GM21528 (cell line): Measurements from ENCODE around the gene TNFSF10.
"Not testable (repeated sequence)": the region's sequence is repeated elsewhere in the genome, so short reads cannot be mapped to it uniquely, and the experiment has no call there.

Source experiments
- ATAC-seq: cut with Tn5 transposase; IDR thresholded peaks from one replicate; pipeline ENCODE4 v1.9.1; 2021; ENCODE audit warnings: mild to moderate bottlenecking, moderate library complexity; ENCODE audit not compliant: unreplicated experiment, low FRiP score

The TNFSF10 gene

GRCh38 chr3:172522871-172523818, at the start of gene TNFSF10:
TSS of gene TNFSF10 (minus strand) at chr3:172523430. CDS start at chr3:172523384, 46 bp downstream.
- peak; percentile 97 for ATAC-seq

- ATAC-seq: no peak
These were observed 46.1 kb upstream of the TNFSF10 start for GRCh38 chr3:172569128-172570008.

DNA sequence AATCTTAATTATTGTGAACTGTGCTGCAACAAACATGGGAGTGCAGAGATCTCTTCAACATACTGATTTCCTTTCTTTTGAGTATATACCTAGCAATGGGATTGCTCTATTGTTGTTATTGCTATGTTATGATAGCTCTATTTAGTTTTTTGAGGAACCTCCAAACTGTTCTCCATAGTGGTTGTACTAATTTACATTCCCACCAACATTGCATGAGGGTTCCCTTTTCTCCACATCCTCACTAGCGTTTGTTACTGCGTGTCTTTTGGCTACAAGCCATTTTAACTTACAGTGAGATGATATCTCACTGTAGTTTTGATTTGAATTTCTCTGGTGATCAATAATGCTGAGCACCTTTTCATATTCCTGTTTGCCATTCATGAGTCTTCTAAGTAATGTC, 45.5 kb upstream of the TNFSF10 start:
- no peak for ATAC-seq

DNA sequence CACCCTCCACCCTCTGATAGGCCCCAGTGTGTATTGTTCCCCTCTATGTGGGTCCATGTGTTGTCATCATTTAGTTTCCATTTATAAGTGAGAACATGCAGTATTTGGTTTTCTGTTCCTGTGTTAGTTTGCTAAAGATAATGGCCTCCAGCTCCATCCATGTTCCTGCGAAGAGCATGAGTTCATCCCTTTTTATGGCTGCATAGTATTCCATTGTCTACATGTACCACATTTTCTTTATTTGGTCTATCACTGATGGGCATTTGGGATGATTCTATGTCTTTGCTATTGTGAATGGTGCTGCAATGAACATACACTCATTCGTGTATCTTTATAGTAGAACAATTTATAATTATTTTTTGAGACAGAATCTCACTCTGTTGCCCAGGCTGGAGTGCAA, 43.6 kb upstream of the TNFSF10 start:
- ATAC-seq: not testable (repeated sequence)

DNA sequence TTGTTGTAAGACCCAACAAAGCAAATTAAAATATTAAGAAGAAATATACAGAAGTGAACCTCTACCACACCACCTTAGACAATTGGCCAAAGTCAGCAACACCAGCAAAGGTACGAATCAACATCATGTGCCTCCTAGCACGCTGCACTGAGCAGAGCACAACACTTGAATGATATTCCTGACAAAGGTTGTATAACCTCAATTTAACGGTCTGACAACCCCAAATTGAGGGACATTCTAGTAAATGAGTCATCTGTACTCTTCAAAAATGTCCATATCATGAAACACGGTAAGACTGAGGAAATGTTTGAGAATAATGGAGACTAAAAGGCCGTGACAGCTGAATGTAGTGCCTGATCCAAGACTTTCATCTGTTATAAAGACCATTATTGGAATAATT, 41.3 kb upstream of the TNFSF10 start:
- ATAC-seq: no peak

GRCh38 chr3:172562871-172563865, 39.9 kb upstream of the TNFSF10 start:
- peak; percentile 61 for ATAC-seq

DNA sequence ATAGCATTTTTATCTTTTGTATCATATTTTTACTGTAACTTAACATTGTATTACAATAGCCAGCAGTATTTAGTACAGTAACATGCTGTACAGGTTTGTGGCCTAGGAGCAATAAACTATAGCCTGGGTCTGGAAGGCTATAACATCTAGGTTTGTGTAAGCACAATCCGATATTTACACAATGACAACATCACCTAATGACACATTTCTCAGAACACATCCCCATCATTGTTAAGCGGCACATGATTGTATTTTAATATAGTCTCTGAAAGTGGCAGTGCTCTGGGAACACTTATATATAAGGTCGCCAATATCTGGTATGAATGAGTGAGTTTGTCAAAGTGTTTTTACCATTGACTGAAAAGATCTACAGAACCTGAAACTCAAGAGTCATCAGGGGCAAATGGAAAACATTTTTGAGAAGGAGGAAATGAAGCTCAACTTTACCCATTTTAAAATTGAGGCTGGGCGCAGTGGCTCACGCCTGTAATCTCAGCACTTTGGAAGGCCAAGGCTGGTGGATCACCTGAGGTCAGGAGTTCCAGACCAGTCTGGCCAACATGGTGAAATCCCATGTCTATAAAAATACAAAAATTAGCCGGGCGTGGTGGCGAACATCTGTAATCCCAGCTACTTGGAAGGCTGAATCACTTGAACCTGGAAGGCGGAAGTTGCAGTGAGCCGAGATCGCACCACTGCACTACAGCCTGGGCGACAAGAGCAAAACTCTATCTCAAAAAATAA, 38.8 kb upstream of the TNFSF10 start:
- no peak for ATAC-seq

GRCh38 chr3:172560586-172560985, 37.4 kb upstream of the TNFSF10 start:
- no peak for ATAC-seq

- ATAC-seq: no peak
These were observed 36.8 kb upstream of the TNFSF10 start for GRCh38 chr3:172560026-172560425.

DNA sequence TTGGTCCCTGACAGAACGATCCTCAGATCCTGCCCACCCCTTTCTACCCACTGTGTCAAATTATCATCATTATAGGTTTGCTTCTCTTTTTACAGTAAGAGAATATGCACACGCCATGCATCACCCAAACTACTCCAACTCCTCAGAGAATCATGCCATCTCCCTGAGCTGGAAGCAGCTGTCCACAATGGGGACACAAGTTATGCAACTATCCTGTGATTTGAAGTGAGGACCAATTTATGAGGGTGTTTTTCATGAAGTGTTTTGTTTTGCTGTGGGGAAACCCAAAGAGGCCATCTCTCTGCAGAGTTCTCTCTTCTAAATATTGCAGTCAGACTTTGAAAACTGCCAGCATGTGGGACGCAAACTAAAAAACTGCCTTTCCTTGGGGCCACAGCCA, 35.8 kb upstream of the TNFSF10 start:
- no peak for ATAC-seq

DNA sequence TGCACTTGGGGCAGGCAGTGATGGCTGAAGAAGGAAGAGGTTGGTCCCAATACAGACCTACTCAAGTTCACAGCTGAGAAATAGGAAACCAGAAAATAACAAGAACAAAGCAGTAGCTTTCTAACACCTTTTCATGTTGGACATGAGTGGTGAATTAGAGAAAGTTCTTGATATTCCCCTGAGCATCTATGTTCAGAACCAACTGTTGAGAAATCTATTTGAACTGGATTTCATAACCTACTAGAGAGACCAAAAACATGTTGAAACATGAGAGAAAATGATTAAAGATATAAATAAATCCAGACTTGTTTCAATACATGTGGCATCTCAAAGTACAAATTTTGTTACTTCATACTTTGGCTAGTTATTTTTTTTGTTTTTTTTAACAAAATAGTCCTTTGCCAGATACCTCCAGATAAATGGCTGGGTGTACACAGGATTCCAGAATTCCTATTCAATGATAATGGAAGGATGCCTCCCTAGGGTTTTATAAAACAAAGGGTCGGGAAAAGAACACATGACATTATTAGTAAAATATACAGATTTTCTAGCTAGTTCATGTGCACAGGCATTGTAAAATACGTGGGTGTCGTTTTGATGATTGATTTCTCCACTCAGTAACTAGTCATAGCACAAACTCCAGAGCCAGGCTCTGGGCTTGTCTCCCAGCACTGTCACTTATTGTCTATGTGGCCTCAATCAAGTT, 34.4 kb upstream of the TNFSF10 start:
- ATAC-seq: no peak

DNA sequence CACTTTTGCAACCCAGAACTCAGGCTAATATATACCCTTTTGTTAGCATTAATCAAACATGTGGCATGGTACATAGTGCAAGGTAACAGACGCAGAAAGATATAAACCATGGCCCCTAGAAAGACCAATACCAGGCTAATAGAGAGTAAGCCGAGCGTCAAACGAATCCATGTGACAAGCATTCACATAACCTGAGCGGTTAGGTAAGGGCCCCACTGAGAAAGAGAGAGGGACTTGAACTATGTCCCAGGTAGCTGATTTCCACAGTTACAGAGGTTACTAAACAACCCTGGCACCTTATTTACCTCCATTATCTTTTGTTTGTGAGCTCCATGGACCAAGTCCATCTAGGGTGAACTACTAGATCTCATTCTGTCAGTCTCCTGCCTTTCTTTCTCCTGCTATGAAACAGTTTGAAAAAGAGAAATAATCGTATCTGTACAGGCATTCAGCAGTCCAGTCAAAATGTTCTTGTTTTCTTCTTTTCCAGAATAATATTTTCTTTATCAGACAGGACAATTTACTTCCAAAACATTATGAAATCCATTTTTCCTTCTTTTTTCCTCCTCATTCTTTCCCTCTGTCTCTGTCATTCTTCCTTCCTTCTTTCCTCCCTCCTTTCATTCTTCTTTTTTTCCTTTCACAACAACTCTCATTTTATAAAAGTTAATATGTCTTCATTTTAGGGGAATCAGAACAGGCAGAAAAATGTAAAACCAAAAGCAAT, 30.5 kb upstream of the TNFSF10 start:
- ATAC-seq: no peak

DNA sequence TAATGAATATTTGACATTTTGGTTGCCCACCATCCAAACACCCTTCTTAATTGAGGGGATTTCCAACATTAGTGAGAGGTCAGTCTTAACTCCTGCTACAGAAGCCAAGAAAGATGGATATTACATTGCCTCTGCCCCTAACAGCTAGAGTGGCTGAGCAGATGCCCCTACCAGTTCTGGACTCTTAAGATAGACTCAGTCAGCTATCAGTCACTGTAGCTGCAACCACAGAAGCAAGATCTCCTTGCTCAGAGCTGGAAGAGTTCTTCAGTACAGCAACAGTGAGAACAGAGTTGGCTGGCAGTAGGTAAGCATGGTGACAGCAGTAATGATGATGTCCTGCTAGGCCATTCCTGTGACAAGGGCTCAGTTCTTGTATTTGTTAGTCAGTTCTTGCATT, 29.4 kb upstream of the TNFSF10 start:
- no peak for ATAC-seq

- ATAC-seq: no peak
These were observed 28.6 kb upstream of the TNFSF10 start for GRCh38 chr3:172551874-172552273.

GRCh38 chr3:172550347-172550943, 27.2 kb upstream of the TNFSF10 start:
- no peak for ATAC-seq

GRCh38 chr3:172549144-172549543, 25.9 kb upstream of the TNFSF10 start:
- no peak for ATAC-seq

GRCh38 chr3:172546628-172547214, 23.5 kb upstream of the TNFSF10 start:
- peak; percentile 63 for ATAC-seq
